Chondrocyte (in vitro differentiated cells): Measurements from ENCODE around the gene ZNF548. TPM values are rescaled to one million over a fixed set of nuclear protein-coding genes. Genes with fewer than 3 reads are reported as not detected.

Experiments
- DNase-seq: peaks from one replicate; pipeline ENCODE4 v3.0.0; 2021; ENCODE audit warnings: mixed read lengths, low spot score
- H3K27ac Mint-ChIP-seq: one replicate; pipeline ENCODE4 v1.8.0; 2021; ENCODE audit warnings: mild to moderate bottlenecking, moderate library complexity, mixed read lengths; ENCODE audit not compliant: unreplicated experiment
- H3K27me3 Mint-ChIP-seq: 2 replicates; pipeline ENCODE4 v1.8.0; 2021; ENCODE audit warnings: low read depth, mixed read lengths
- H3K36me3 Mint-ChIP-seq: 2 replicates; pipeline ENCODE4 v1.8.0; 2021; ENCODE audit warnings: low read depth, mixed read lengths
- H3K4me1 Mint-ChIP-seq: 2 replicates; pipeline ENCODE4 v1.8.0; 2021; ENCODE audit warnings: low read depth, mild to moderate bottlenecking, mixed read lengths
- H3K4me3 Mint-ChIP-seq: one replicate; pipeline ENCODE4 v1.8.0; 2021; ENCODE audit warnings: mild to moderate bottlenecking, moderate library complexity, mixed read lengths; ENCODE audit not compliant: unreplicated experiment
- H3K9me3 Mint-ChIP-seq: 2 replicates; pipeline ENCODE4 v1.8.0; 2021; ENCODE audit warnings: low read depth, mixed read lengths
- total RNA-seq: library from RNA; stranded (reverse); gene quantifications from 3 replicates; pipeline ENCODE4 v1.2.1, GENCODE V29; 2021
- TF ChIP-seq, protein P1 (sequence below): fragments of 200-600 bp; sonication (generic); IDR thresholded peaks from 2 replicates; pipeline ENCODE4 v1.5.0; 2021; ENCODE audit warnings: antibody characterized with exemption, mild to moderate bottlenecking, moderate library complexity

The ZNF548 gene
- total RNA-seq, 1 donor from 2014 or later = 15.6 TPM

- Mint-ChIP-seq H3K4me1 (no peaks in the 10 kb centered on the region), H3K4me3 (no peak overlapping the region), H3K27ac (no peak overlapping the region), H3K27me3 (no peaks in the 10 kb centered on the region), H3K36me3 (peaks cover 78% of the 10 kb centered on the region), H3K9me3 (peaks cover 57% of the 10 kb centered on the region)
- TF ChIP-seq, protein P1, sequence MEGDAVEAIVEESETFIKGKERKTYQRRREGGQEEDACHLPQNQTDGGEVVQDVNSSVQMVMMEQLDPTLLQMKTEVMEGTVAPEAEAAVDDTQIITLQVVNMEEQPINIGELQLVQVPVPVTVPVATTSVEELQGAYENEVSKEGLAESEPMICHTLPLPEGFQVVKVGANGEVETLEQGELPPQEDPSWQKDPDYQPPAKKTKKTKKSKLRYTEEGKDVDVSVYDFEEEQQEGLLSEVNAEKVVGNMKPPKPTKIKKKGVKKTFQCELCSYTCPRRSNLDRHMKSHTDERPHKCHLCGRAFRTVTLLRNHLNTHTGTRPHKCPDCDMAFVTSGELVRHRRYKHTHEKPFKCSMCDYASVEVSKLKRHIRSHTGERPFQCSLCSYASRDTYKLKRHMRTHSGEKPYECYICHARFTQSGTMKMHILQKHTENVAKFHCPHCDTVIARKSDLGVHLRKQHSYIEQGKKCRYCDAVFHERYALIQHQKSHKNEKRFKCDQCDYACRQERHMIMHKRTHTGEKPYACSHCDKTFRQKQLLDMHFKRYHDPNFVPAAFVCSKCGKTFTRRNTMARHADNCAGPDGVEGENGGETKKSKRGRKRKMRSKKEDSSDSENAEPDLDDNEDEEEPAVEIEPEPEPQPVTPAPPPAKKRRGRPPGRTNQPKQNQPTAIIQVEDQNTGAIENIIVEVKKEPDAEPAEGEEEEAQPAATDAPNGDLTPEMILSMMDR = no peak
- no peak for DNase-seq
These were observed 13.5 kb upstream of the ZNF548 start for GRCh38 chr19:57376151-57376550.

DNA sequence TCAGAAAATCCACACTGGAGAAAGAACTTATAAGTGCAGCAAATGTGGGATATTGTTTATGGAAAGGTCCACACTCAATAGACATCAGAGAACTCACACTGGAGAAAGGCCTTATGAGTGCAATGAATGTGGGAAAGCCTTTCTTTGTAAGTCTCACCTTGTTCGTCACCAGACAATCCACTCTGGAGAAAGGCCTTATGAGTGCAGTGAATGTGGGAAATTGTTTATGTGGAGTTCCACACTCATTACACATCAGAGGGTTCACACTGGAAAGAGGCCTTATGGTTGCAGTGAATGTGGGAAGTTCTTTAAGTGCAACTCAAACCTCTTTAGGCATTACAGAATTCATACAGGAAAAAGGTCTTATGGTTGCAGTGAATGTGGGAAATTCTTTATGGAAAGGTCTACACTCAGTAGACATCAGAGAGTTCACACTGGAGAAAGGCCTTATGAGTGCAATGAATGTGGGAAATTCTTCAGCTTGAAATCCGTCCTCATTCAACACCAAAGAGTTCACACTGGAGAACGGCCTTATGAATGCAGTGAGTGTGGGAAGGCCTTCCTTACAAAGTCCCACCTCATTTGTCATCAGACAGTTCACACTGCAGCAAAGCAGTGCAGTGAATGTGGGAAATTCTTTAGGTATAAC, 12.0 kb upstream of the ZNF548 start:
- Mint-ChIP-seq H3K9me3 (peaks cover 57% of the 10 kb centered on the region), H3K4me1 (no peaks in the 10 kb centered on the region), H3K4me3 (no peak overlapping the region), H3K27me3 (no peaks in the 10 kb centered on the region), H3K36me3 (peaks cover 64% of the 10 kb centered on the region), H3K27ac (no peak overlapping the region)
- TF ChIP-seq, protein P1 = no peak
- DNase-seq = no peak

DNA sequence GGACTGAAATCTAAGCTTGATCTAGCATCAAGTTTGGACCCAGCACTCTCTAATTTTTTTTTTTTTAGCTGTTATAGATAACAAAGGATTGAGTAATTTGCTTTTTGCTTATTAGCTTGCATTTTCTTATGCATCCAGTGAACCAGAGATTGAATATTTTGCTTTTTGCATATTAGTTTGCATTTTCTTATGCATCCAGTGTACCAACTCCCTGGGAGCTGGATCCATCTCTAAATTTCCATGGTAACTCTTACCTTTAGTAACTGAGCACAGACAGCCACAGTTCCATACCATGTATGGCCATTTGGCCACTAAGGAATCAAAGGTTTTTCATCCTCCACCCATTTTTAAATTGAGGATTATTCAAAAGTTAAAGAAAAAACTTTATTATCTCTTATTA, 8.7 kb upstream of the ZNF548 start:
- no peaks in the 10 kb centered on the region for H3K27me3 Mint-ChIP-seq
- peaks cover 33% of the 10 kb centered on the region for H3K36me3 Mint-ChIP-seq
- TF ChIP-seq, protein P1 = no peak
- no peaks in the 10 kb centered on the region for H3K4me1 Mint-ChIP-seq
- no peak overlapping the region for H3K27ac Mint-ChIP-seq
- peaks cover 42% of the 10 kb centered on the region for H3K9me3 Mint-ChIP-seq
- H3K4me3 Mint-ChIP-seq = no peak overlapping the region
- no peak for DNase-seq

GRCh38 chr19:57382806-57383488, 6.7 kb upstream of the ZNF548 start:
- Mint-ChIP-seq H3K4me3 (no peak overlapping the region), H3K27me3 (no peaks in the 10 kb centered on the region), H3K4me1 (no peaks in the 10 kb centered on the region), H3K9me3 (peaks cover 24% of the 10 kb centered on the region), H3K27ac (no peak overlapping the region), H3K36me3 (peaks cover 16% of the 10 kb centered on the region)
- no peak for DNase-seq
- TF ChIP-seq, protein P1 = no peak

DNA sequence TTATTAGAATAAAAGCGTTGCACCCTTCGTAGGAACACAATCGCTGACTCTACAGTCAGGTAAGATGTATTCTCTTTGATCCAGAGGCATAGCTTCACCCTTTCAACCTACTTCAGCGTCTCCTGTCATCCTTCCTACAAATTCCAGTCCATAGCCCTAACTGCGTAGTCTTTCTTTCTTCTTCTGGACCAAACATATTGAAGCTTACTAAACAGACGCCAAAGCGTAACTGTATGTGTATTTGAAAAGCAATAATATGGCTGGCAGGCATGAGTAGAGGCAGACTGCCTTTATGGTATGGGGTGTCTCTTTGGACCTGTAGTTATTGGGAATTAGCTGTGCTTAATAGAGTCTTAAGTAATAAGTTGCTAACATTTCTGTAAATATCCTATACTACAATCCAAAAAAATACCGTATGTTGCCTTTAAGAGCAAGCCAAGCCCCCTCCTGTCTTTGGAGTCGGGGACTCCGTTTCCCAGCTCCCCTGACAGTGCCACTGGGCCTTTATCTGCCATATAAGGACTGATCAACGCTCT, 392 bp upstream of the ZNF548 start:
- Mint-ChIP-seq H3K9me3 (peaks cover 3% of the 10 kb centered on the region), H3K27me3 (no peaks in the 10 kb centered on the region), H3K36me3 (peaks cover 3% of the 10 kb centered on the region), H3K27ac (peak overlapping the region; percentile 98), H3K4me1 (peaks cover 31% of the 10 kb centered on the region), H3K4me3 (peak overlapping the region; percentile 98)
- TF ChIP-seq, protein P1 = no peak
- DNase-seq = no peak
